ENCODE results near the gene LAMP2.
"Not testable (repeated sequence)": the region's sequence is repeated elsewhere in the genome, so short reads cannot be mapped to it uniquely, and the experiment has no call there.

The LAMP2 gene

GRCh38 chrX:120499301-120500072, 30.4 kb upstream of the LAMP2 start:
- no peak for DNase-seq (ENCODE audit: low spot score)
- in situ Hi-C loops (cut with MboI; ENCODE audit: low pct_unique_long_range_greater_than_20kb, low sequenced_read_pairs, unreplicated experiment) = loop anchor here (25.0 kb wide), 1 partner anchor 263 kb away; no protein-coding TSS in a partner anchor
- TF ChIP-seq CTCF (IDR thresholded peaks at IDR 0.05; ENCODE audit: extremely low read depth, insufficient read depth, missing control alignments) = no peak

GRCh38 chrX:120490119-120490518, 21.0 kb upstream of the LAMP2 start:
- DNase-seq (ENCODE audit: low spot score); in situ Hi-C loops (cut with MboI; ENCODE audit: low pct_unique_long_range_greater_than_20kb, low sequenced_read_pairs, unreplicated experiment): not testable (repeated sequence)

GRCh38 chrX:120486786-120487185, 17.7 kb upstream of the LAMP2 start:
- no peak for TF ChIP-seq CTCF (IDR thresholded peaks at IDR 0.05; ENCODE audit: extremely low read depth, insufficient read depth, missing control alignments)
- in situ Hi-C loops (cut with MboI; ENCODE audit: low pct_unique_long_range_greater_than_20kb, low sequenced_read_pairs, unreplicated experiment) = no loop called here
- DNase-seq (ENCODE audit: low spot score) = no peak

- in situ Hi-C loops (cut with MboI; ENCODE audit: low pct_unique_long_range_greater_than_20kb, low sequenced_read_pairs, unreplicated experiment) = no loop called here
- TF ChIP-seq CTCF (IDR thresholded peaks at IDR 0.05; ENCODE audit: extremely low read depth, insufficient read depth, missing control alignments) = peak; percentile 47
- DNase-seq (ENCODE audit: low spot score) = peak; percentile 36
Measured at GRCh38 chrX:120485638-120486520, 16.8 kb upstream of the LAMP2 start.

GRCh38 chrX:120485315-120485637, 16.2 kb upstream of the LAMP2 start:
- TF ChIP-seq CTCF (IDR thresholded peaks at IDR 0.05; ENCODE audit: extremely low read depth, insufficient read depth, missing control alignments) = no peak
- no peak for DNase-seq (ENCODE audit: low spot score)
- in situ Hi-C loops (cut with MboI; ENCODE audit: low pct_unique_long_range_greater_than_20kb, low sequenced_read_pairs, unreplicated experiment) = no loop called here

GRCh38 chrX:120477453-120477852, 8.4 kb upstream of the LAMP2 start:
- in situ Hi-C loops (cut with MboI; ENCODE audit: low pct_unique_long_range_greater_than_20kb, low sequenced_read_pairs, unreplicated experiment) = no loop called here
- TF ChIP-seq CTCF (IDR thresholded peaks at IDR 0.05; ENCODE audit: extremely low read depth, insufficient read depth, missing control alignments) = no peak
- no peak for DNase-seq (ENCODE audit: low spot score)

- DNase-seq (ENCODE audit: low spot score) = no peak
- in situ Hi-C loops (cut with MboI; ENCODE audit: low pct_unique_long_range_greater_than_20kb, low sequenced_read_pairs, unreplicated experiment) = no loop called here
- TF ChIP-seq CTCF (IDR thresholded peaks at IDR 0.05; ENCODE audit: extremely low read depth, insufficient read depth, missing control alignments) = no peak
Measured at GRCh38 chrX:120476714-120477113, 7.6 kb upstream of the LAMP2 start.

Data from GM13977 (cell line).